ENCODE data around the gene RASA3. TPM values are rescaled to one million over a fixed set of nuclear protein-coding genes. Genes with fewer than 3 reads are reported as not detected.

Gene RASA3
- total RNA-seq, 1 donor from 2014 or later, result 41.1 TPM

DNA sequence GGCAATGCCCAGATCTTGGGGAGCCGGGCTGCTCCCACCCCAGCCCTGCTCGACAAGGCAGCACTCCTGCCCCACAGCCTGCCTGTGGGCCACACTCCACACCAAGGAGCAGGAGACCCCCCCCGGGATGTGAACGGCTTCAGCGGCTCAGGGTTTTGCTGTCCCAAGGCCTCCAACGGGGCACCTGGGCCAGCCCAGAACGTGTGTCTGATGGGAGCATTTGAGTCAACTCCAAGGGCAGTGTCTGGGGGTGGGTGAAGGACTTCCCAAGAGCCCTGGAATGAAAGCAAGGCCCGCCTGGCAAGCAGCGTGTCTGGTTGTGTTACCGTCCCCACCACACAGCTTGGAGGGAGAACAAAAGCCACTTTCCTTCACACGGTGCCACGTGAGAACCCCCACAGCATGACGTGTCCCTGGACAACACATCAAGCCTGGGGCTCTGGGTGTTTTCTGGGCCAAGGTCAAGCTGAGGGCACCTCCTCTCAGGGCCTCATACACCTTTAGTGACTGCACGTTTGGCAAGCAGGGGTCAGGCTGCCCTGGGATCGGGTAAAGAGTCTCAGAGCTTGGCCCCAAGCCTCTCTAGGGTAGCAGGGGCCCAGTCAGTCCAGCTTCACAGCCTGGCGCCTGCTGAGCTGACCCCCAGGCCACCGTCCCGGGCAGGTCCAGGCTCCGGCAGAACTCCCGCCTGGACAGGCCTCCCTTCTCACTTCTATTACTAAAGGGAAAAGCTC is 164.5 kb downstream of the RASA3 start:
- H3K4me1 ChIP-seq (ENCODE audit: insufficient read depth, low read length), result peaks cover 4% of the 10 kb centered on the region
- no peak overlapping the region for H3K9ac ChIP-seq (ENCODE audit: low read length)
- H3K9me3 ChIP-seq (ENCODE audit: insufficient read depth, low read depth, low read length), result no peaks in the 10 kb centered on the region
- no peak overlapping the region for H3K27ac Mint-ChIP-seq (ENCODE audit: unreplicated experiment)
- H3K79me2 ChIP-seq (ENCODE audit: insufficient read depth, low read length), result no peaks in the 10 kb centered on the region
- H3K36me3 Mint-ChIP-seq (ENCODE audit: low read depth, unreplicated experiment), result peaks cover 16% of the 10 kb centered on the region
- no peak overlapping the region for H3K4me3 ChIP-seq (ENCODE audit: insufficient read depth, low read depth, low read length)
- no peaks in the 10 kb centered on the region for H3K27me3 ChIP-seq (ENCODE audit: insufficient read depth, low read length)
- FAIRE-seq (no peak), DNase-seq (ENCODE audit: low read depth) (no peak)
- H2AFZ ChIP-seq (ENCODE audit: low read depth, low read length), result no peak overlapping the region
- H3K36me3 ChIP-seq (ENCODE audit: insufficient read depth, low read length), result peaks cover 4% of the 10 kb centered on the region
- H3K9me3 Mint-ChIP-seq (ENCODE audit: unreplicated experiment), result no peaks in the 10 kb centered on the region
- TF ChIP-seq, protein P1, sequence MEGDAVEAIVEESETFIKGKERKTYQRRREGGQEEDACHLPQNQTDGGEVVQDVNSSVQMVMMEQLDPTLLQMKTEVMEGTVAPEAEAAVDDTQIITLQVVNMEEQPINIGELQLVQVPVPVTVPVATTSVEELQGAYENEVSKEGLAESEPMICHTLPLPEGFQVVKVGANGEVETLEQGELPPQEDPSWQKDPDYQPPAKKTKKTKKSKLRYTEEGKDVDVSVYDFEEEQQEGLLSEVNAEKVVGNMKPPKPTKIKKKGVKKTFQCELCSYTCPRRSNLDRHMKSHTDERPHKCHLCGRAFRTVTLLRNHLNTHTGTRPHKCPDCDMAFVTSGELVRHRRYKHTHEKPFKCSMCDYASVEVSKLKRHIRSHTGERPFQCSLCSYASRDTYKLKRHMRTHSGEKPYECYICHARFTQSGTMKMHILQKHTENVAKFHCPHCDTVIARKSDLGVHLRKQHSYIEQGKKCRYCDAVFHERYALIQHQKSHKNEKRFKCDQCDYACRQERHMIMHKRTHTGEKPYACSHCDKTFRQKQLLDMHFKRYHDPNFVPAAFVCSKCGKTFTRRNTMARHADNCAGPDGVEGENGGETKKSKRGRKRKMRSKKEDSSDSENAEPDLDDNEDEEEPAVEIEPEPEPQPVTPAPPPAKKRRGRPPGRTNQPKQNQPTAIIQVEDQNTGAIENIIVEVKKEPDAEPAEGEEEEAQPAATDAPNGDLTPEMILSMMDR (IDR thresholded peaks at IDR 0.05; ENCODE audit: insufficient read depth, low read depth, low read length), result no peak
- no peak for TF ChIP-seq EZH2 (IDR thresholded peaks at IDR 0.05; ENCODE audit: insufficient read depth, low read length)
- H3K27me3 Mint-ChIP-seq (ENCODE audit: low read depth, unreplicated experiment), result no peaks in the 10 kb centered on the region
- H3K27ac ChIP-seq (ENCODE audit: low read depth, low read length), result no peak overlapping the region
- H3K4me2 ChIP-seq (ENCODE audit: low read length), result no peak overlapping the region
- H3K4me1 Mint-ChIP-seq (ENCODE audit: low read depth, unreplicated experiment), result no peaks in the 10 kb centered on the region
- H3K4me3 Mint-ChIP-seq (ENCODE audit: unreplicated experiment), result no peak overlapping the region
- H4K20me1 ChIP-seq (ENCODE audit: insufficient read depth, low read length), result peaks cover 7% of the 10 kb centered on the region

DNA sequence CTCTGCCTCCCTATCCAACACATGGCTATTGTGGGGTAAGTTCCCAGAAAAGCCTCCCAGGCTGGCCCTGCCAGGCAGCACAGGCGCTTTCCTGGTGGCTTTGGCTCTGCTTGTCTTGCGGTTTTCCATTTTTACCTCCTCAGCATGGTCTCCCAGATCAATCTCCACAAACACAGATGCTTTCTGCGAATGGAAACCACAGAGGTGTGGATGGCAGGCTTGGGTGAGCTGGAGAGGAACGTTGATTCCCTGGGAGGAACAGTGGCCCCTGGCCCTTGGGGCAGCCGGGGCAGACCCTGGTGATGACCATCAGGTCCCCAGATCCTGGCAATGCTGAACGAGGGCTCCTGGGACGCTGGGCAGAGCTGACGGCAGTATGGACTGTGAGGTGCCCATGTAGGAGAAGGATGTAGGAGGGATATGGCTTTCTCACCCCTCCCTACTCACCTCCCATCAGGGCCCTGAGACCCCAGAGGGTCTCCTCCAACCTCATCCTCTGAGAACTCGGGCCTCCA is 165.2 kb downstream of the RASA3 start:
- Histone ChIP-seq H3K4me2 (ENCODE audit: low read length) (no peak overlapping the region), H3K9ac (ENCODE audit: low read length) (no peak overlapping the region), H2AFZ (ENCODE audit: low read depth, low read length) (no peak overlapping the region), H3K36me3 (ENCODE audit: insufficient read depth, low read length) (peaks cover 4% of the 10 kb centered on the region), H3K27me3 (ENCODE audit: insufficient read depth, low read length) (no peaks in the 10 kb centered on the region), H3K9me3 (ENCODE audit: insufficient read depth, low read depth, low read length) (no peaks in the 10 kb centered on the region), H3K27ac (ENCODE audit: low read depth, low read length) (no peak overlapping the region), H3K79me2 (ENCODE audit: insufficient read depth, low read length) (no peaks in the 10 kb centered on the region), H3K4me1 (ENCODE audit: insufficient read depth, low read length) (peaks cover 4% of the 10 kb centered on the region), H3K4me3 (ENCODE audit: insufficient read depth, low read depth, low read length) (no peak overlapping the region), H4K20me1 (ENCODE audit: insufficient read depth, low read length) (peaks cover 5% of the 10 kb centered on the region)
- TF ChIP-seq EZH2 (IDR thresholded peaks at IDR 0.05; ENCODE audit: insufficient read depth, low read length), result no peak
- TF ChIP-seq, protein P1 (IDR thresholded peaks at IDR 0.05; ENCODE audit: insufficient read depth, low read depth, low read length), result no peak
- Mint-ChIP-seq H3K36me3 (ENCODE audit: low read depth, unreplicated experiment) (peaks cover 21% of the 10 kb centered on the region), H3K9me3 (ENCODE audit: unreplicated experiment) (no peaks in the 10 kb centered on the region), H3K4me3 (ENCODE audit: unreplicated experiment) (no peak overlapping the region), H3K27ac (ENCODE audit: unreplicated experiment) (no peak overlapping the region), H3K4me1 (ENCODE audit: low read depth, unreplicated experiment) (no peaks in the 10 kb centered on the region), H3K27me3 (ENCODE audit: low read depth, unreplicated experiment) (no peaks in the 10 kb centered on the region)
- no peak for FAIRE-seq
- DNase-seq (ENCODE audit: low read depth), result no peak

Measured in astrocyte (in vitro differentiated cells and primary cell).